OCI-LY3 (cell line): ENCODE data around the gene PRRC2C.

ENCODE experiments used
- H2AFZ ChIP-seq: fragments of 200-600, 300-600 bp; shearing (Covaris generic); 2 replicates; pipeline ENCODE4 v1.6.0; 2014; ENCODE audit warnings: antibody characterized with exemption, low read depth, low read length
- H3K27ac ChIP-seq: fragments of 200-600, 300-600 bp; sonication (generic); 2 replicates; pipeline ENCODE4 v1.5.1; 2014; ENCODE audit warnings: mild to moderate bottlenecking, low read length, moderate library complexity, mixed read lengths
- H3K27me3 ChIP-seq: fragments of 200-600, 300-600 bp; sonication (generic); 2 replicates; pipeline ENCODE4 v1.6.1; 2014; ENCODE audit warnings: low read depth, low read length, mixed read lengths
- H3K36me3 ChIP-seq: fragments of 200-600, 300-600 bp; sonication (generic); replicated peaks from 2 replicates; pipeline ENCODE3; 2014; ENCODE audit warnings: low read depth, low read length, mixed read lengths
- H3K4me1 ChIP-seq: fragments of 300-600, 200-600 bp; sonication (generic); 2 replicates; pipeline ENCODE4 v1.6.1; 2014; ENCODE audit warnings: low read length, mixed read lengths
- H3K4me2 ChIP-seq: fragments of 200-600, 300-600 bp; sonication (generic); 2 replicates; pipeline ENCODE4 v1.6.1; 2014; ENCODE audit warnings: low read length, mixed read lengths
- H3K4me3 ChIP-seq: fragments of 300-600, 200-600 bp; sonication (generic); 2 replicates; pipeline ENCODE4 v1.5.1; 2014; ENCODE audit warnings: antibody characterized with exemption, mild to moderate bottlenecking, low read length, moderate library complexity
- H3K79me2 ChIP-seq: fragments of 300-600, 200-600 bp; shearing (Covaris generic); 2 replicates; pipeline ENCODE4 v1.6.1; 2014; ENCODE audit warnings: mild to moderate bottlenecking, low read length, mixed read lengths
- H3K9ac ChIP-seq: fragments of 300-600, 200-600 bp; shearing (Covaris generic); 2 replicates; pipeline ENCODE4 v1.6.0; 2014; ENCODE audit warnings: mild to moderate bottlenecking, low read length, moderate library complexity
- H3K9me3 ChIP-seq: fragments of 200-600, 300-600 bp; shearing (Covaris generic); 2 replicates; pipeline ENCODE4 v1.6.1; 2014; ENCODE audit warnings: low read length, mixed read lengths; ENCODE audit not compliant: insufficient read depth
- H4K20me1 ChIP-seq: fragments of 200-600, 300-600 bp; sonication (generic); 2 replicates; pipeline ENCODE4 v1.6.1; 2016; ENCODE audit warnings: low read length, mixed read lengths; ENCODE audit not compliant: insufficient read depth
- EZH2phosphoT487 ChIP-seq: fragments of 200-600 bp; shearing (Covaris generic); IDR thresholded peaks from 2 replicates; pipeline ENCODE4 v1.6.1; 2018; ENCODE audit warnings: antibody characterized with exemption, mixed run types, low read depth
- TF ChIP-seq, protein P1 (sequence below): fragments of 200-600, 300-600 bp; sonication (generic); IDR thresholded peaks from 2 replicates; pipeline ENCODE4 v1.5.1; 2014; ENCODE audit warnings: antibody characterized with exemption, low read length, low read depth

Gene PRRC2C

DNA sequence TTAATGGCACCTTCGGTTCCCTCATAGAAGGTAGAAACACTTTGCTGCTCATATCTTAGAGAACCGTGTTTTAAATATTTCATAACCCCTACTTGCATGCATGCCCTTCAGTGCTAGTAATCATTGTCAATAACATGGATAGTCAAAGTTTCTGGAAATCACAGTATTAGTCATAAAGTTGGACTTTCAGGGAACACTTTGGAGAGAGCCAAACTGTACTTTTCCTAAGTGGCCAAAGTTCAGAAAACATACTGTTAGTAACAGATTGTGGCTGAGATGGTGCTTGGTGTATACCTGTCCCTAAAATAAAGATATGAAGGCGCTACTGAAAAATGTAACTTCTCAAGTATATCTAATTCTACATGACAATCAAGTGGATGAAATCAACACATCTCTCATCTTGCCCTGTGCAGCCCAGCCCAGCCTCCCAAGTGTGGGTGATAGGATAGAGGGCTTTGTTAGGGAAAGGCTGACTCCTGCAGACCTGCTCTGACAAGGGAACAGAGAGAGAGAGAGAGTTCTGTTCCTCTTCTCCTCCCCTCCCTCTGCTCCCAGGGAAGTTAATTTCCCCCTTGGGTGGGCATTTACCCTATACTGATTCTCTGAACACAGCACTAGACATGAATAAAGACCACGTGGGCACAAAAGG lies 152.7 kb downstream of the PRRC2C start:
- no peak overlapping the region for H3K9ac ChIP-seq
- H3K4me2 ChIP-seq, result no peak overlapping the region
- no peaks in the 10 kb centered on the region for H4K20me1 ChIP-seq
- H3K27ac ChIP-seq, result no peak overlapping the region
- peaks cover 43% of the 10 kb centered on the region for H3K4me1 ChIP-seq
- H3K9me3 ChIP-seq, result no peaks in the 10 kb centered on the region
- H3K27me3 ChIP-seq, result no peaks in the 10 kb centered on the region
- H3K36me3 ChIP-seq, result no peaks in the 10 kb centered on the region
- H3K79me2 ChIP-seq, result no peaks in the 10 kb centered on the region
- H2AFZ ChIP-seq, result 0 out of 2 replicates have a peak overlapping the region, but pooled peaks have one; percentile 16
- no peak overlapping the region for H3K4me3 ChIP-seq
- no peak for TF ChIP-seq EZH2phosphoT487
- TF ChIP-seq, protein P1, sequence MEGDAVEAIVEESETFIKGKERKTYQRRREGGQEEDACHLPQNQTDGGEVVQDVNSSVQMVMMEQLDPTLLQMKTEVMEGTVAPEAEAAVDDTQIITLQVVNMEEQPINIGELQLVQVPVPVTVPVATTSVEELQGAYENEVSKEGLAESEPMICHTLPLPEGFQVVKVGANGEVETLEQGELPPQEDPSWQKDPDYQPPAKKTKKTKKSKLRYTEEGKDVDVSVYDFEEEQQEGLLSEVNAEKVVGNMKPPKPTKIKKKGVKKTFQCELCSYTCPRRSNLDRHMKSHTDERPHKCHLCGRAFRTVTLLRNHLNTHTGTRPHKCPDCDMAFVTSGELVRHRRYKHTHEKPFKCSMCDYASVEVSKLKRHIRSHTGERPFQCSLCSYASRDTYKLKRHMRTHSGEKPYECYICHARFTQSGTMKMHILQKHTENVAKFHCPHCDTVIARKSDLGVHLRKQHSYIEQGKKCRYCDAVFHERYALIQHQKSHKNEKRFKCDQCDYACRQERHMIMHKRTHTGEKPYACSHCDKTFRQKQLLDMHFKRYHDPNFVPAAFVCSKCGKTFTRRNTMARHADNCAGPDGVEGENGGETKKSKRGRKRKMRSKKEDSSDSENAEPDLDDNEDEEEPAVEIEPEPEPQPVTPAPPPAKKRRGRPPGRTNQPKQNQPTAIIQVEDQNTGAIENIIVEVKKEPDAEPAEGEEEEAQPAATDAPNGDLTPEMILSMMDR, result no peak

DNA sequence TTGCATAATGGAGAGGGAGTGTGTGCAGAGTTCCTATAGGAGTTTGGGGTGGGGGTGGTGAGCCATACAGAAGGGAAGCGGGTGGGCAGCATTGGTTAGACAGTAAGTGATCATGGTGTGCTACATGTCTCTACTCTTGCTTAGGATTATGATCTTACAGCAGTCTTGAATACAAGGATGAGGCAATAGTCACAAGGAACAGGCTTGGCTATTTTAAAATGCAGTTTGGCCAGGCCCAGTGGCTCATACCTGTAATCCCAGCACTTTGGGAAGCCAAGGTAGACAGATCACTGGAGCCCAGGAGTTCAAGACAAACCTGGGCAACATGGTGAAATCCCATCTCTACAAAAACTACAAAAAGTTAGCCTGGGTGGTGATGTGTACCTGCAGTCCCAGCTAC lies 154.9 kb downstream of the PRRC2C start:
- no peaks in the 10 kb centered on the region for H3K36me3 ChIP-seq
- no peaks in the 10 kb centered on the region for H4K20me1 ChIP-seq
- H3K9me3 ChIP-seq, result no peaks in the 10 kb centered on the region
- peak overlapping the region; percentile 32; the same call in 1 of the 2 replicates for H3K9ac ChIP-seq
- no peaks in the 10 kb centered on the region for H3K27me3 ChIP-seq
- H3K4me3 ChIP-seq, result peak overlapping the region; percentile 14; the same call in 1 of the 2 replicates
- 0 out of 2 replicates have a peak overlapping the region, but pooled peaks have one; percentile 64 for H2AFZ ChIP-seq
- TF ChIP-seq, protein P1, result no peak
- no peak for TF ChIP-seq EZH2phosphoT487
- peak overlapping the region; percentile 63 for H3K27ac ChIP-seq
- H3K4me2 ChIP-seq, result peak overlapping the region; percentile 65
- peaks cover 65% of the 10 kb centered on the region for H3K4me1 ChIP-seq
- H3K79me2 ChIP-seq, result no peaks in the 10 kb centered on the region

DNA sequence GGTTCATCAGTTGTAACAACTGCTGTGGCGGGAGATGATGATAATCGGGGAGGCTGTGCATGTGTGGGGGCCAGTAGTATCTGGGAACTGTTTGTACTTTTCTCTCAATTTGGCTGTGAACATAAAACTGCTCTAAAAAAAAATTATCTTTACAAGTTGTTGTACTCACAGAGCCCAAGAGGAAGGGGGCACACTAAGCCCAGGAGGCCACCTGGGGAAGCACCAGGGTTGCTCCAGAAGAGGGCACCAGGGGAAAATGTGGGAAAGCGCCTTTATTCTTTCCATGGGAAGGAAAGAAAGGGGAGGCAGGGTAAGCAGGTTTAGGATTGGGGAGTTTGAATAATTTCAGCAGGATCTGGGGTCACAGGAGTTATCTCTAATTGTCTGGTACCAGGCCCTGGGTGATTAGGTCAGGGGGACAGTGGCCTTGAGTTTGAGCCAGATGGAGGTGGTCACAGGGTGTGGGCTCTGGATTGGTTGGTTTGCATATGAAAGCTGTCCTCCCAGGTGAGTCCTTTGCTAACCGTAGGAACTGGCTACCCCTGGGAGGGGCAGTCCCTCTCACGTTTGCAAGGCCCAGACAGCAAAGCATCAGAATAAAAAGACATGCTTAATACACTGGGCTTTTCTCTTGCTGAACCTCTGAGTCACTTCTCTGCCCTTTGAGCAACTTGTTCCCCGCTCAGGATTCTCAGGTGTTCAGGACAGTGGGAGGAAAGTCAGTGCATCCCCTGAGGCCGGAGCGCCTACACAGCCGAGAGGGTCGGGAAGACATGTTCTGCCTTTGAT lies 155.9 kb downstream of the PRRC2C start:
- peak overlapping the region; percentile 72 for H2AFZ ChIP-seq
- H3K9me3 ChIP-seq, result no peaks in the 10 kb centered on the region
- TF ChIP-seq EZH2phosphoT487, result no peak
- TF ChIP-seq, protein P1, result peak; percentile 32
- no peaks in the 10 kb centered on the region for H4K20me1 ChIP-seq
- peak overlapping the region; percentile 26; the same call in 1 of the 2 replicates for H3K9ac ChIP-seq
- peak overlapping the region; percentile 65 for H3K4me2 ChIP-seq
- H3K27me3 ChIP-seq, result no peaks in the 10 kb centered on the region
- peak overlapping the region; percentile 63 for H3K27ac ChIP-seq
- peaks cover 70% of the 10 kb centered on the region for H3K4me1 ChIP-seq
- H3K79me2 ChIP-seq, result no peaks in the 10 kb centered on the region
- H3K36me3 ChIP-seq, result no peaks in the 10 kb centered on the region
- no peak overlapping the region for H3K4me3 ChIP-seq

DNA sequence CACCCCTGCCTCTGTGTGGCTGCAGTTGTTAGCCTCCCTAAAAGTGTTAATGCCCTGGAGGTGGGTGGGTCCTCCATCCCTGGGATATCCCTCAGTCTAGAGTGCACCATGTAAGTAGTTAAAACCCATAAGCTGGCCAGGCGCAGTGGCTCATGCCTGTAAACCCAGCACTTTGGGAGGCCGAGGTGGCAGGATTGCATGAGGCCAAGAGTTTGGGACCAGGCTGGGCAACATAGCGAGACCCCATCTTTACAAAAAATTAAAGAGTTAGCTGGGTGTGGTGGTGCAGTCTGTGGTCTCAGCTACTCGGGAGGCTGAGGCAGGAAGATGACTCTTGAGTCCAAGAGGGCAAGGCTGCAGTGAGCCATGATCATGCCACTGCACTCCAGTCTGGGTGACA lies 156.9 kb downstream of the PRRC2C start:
- Histone ChIP-seq H3K4me2 (peak overlapping the region; percentile 41; the same call in 1 of the 2 replicates), H3K4me3 (no peak overlapping the region), H2AFZ (peak overlapping the region; percentile 72; the same call in 1 of the 2 replicates), H3K9ac (peak overlapping the region; percentile 26; the same call in 1 of the 2 replicates), H3K4me1 (peaks cover 70% of the 10 kb centered on the region), H3K27me3 (no peaks in the 10 kb centered on the region), H3K79me2 (no peaks in the 10 kb centered on the region), H4K20me1 (no peaks in the 10 kb centered on the region), H3K9me3 (no peaks in the 10 kb centered on the region), H3K27ac (peak overlapping the region; percentile 63), H3K36me3 (no peaks in the 10 kb centered on the region)
- TF ChIP-seq EZH2phosphoT487, result no peak
- TF ChIP-seq, protein P1, result no peak
